Upper lobe of left lung (tissue), 4 donors: ENCODE measurements around the gene SLC22A16.

ENCODE experiments used
- POLR2A ChIP-seq, 4 donors: fragments of 450-650 bp; IDR thresholded peaks; one replicate each; pipeline ENCODE4 v1.5.1; 2016 to 2017; ENCODE audit warnings: antibody characterized with exemption in 4 of 4, mild to moderate bottlenecking in 2 of 4
- POLR2AphosphoS5 ChIP-seq, 2 donors: sonication (generic); formaldehyde crosslinking; IDR thresholded peaks; one replicate each; pipeline ENCODE4 v1.5.1; 2017; ENCODE audit warnings: antibody characterized with exemption in 2 of 2
- TF ChIP-seq, protein P1 (sequence below), 6 experiments: fragments of 450-650 bp in 4 of 6; fragments of 200-600 bp in 2 of 6; sonication (generic) in 2 of 6; IDR thresholded peaks; one replicate each; pipeline ENCODE4 v1.5.1; 2016 to 2019; ENCODE audit warnings: antibody characterized with exemption in 6 of 6

DNA sequence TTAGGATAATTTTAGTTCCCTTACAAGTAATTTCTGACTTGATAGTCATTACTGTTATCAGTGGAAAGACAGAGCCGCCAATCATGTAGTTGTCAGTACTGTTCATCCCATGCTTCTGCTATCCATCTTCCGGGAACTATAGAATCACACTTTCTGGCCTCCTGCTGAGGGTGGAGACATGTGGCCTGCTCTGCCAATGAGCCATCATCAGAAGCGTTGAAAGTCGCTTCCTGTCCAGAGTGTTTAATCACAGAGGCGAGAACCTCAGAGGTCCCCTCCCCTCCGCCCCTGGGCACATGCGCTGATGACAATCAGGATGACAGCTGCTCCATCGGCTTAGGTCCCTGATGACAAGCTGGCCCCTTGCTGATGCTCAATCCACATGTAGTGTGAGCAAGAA lies 64.1 kb downstream of the SLC22A16 start:
- TF ChIP-seq, protein P1, sequence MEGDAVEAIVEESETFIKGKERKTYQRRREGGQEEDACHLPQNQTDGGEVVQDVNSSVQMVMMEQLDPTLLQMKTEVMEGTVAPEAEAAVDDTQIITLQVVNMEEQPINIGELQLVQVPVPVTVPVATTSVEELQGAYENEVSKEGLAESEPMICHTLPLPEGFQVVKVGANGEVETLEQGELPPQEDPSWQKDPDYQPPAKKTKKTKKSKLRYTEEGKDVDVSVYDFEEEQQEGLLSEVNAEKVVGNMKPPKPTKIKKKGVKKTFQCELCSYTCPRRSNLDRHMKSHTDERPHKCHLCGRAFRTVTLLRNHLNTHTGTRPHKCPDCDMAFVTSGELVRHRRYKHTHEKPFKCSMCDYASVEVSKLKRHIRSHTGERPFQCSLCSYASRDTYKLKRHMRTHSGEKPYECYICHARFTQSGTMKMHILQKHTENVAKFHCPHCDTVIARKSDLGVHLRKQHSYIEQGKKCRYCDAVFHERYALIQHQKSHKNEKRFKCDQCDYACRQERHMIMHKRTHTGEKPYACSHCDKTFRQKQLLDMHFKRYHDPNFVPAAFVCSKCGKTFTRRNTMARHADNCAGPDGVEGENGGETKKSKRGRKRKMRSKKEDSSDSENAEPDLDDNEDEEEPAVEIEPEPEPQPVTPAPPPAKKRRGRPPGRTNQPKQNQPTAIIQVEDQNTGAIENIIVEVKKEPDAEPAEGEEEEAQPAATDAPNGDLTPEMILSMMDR (IDR thresholded peaks at IDR 0.05) = no peak
- TF ChIP-seq POLR2A (IDR thresholded peaks at IDR 0.05) = no peak
- no peak for TF ChIP-seq POLR2AphosphoS5 (IDR thresholded peaks at IDR 0.05)
